Keratinocyte (primary cell): ENCODE measurements around the gene CIB4. TPM values are rescaled to one million over a fixed set of nuclear protein-coding genes. Genes with fewer than 3 reads are reported as not detected.

ENCODE experiments used
- DNase-seq: peaks from one replicate; pipeline ENCODE4 v3.0.0-alpha.2; 2011; ENCODE audit warnings: low read depth, missing footprints, low spot score
- FAIRE-seq: peaks from 2 replicates; lab custom pipeline; 2011; peaks lifted over from hg19 to GRCh38; lab: Jason Lieb, UNC
- H2AFZ ChIP-seq: 2 replicates; pipeline ENCODE4 v1.6.0; 2012; ENCODE audit warnings: low read length, control low read depth, inconsistent platforms; ENCODE audit not compliant: control insufficient read depth
- H3K27ac ChIP-seq: 2 replicates; pipeline ENCODE4 v1.5.1; 2011; ENCODE audit warnings: low read length; ENCODE audit not compliant: control insufficient read depth, insufficient read depth
- H3K27me3 ChIP-seq: 3 replicates; pipeline ENCODE4 v1.6.0; 2011; ENCODE audit warnings: low read length; ENCODE audit not compliant: control insufficient read depth, insufficient read depth; ENCODE audit errors: extremely low read depth
- H3K36me3 ChIP-seq, 2 experiments: 2 replicates in 1 of 2; 3 replicates in 1 of 2; pipeline ENCODE4 v1.5.1; 2011; ENCODE audit warnings: low read length in 2 of 2, mild to moderate bottlenecking in 1 of 2; ENCODE audit not compliant: control insufficient read depth in 2 of 2, insufficient read depth in 2 of 2; ENCODE audit errors: extremely low read depth in 1 of 2
- H3K4me1 ChIP-seq: 3 replicates; pipeline ENCODE4 v1.5.1; 2011; ENCODE audit warnings: low read length; ENCODE audit not compliant: control insufficient read depth, insufficient read depth; ENCODE audit errors: extremely low read depth
- H3K4me2 ChIP-seq: 3 replicates; pipeline ENCODE4 v1.6.0; 2011; ENCODE audit warnings: low read depth, low read length; ENCODE audit not compliant: control insufficient read depth, insufficient read depth; ENCODE audit errors: extremely low read depth
- H3K4me3 ChIP-seq, 3 experiments: fragments of 200-600 bp in 1 of 3; sonication (generic) in 1 of 3; 2 replicates in 2 of 3; 3 replicates in 1 of 3; pipeline ENCODE4 v1.5.1; 2011 to 2016; ENCODE audit warnings: low read length in 3 of 3, mild to moderate bottlenecking in 3 of 3, control low read depth in 2 of 3, inconsistent platforms in 1 of 3, low read depth in 1 of 3, mixed read lengths in 1 of 3, mixed run types in 1 of 3, moderate library complexity in 1 of 3; ENCODE audit not compliant: control insufficient read depth in 2 of 3, insufficient read depth in 2 of 3; ENCODE audit errors: extremely low read depth in 1 of 3
- H3K79me2 ChIP-seq: 2 replicates; pipeline ENCODE4 v1.6.0; 2012; ENCODE audit warnings: low read length; ENCODE audit not compliant: control insufficient read depth, insufficient read depth
- H3K9ac ChIP-seq: 3 replicates; pipeline ENCODE4 v1.6.0; 2011; ENCODE audit warnings: low read length; ENCODE audit not compliant: control insufficient read depth, insufficient read depth; ENCODE audit errors: extremely low read depth
- H3K9me1 ChIP-seq: 3 replicates; pipeline ENCODE4 v1.6.0; 2011; ENCODE audit warnings: low read length; ENCODE audit not compliant: control insufficient read depth, insufficient read depth; ENCODE audit errors: extremely low read depth
- H3K9me3 ChIP-seq: 2 replicates; pipeline ENCODE4 v1.5.1; 2012; ENCODE audit warnings: low read depth, low read length; ENCODE audit not compliant: control insufficient read depth
- H4K20me1 ChIP-seq: 3 replicates; pipeline ENCODE4 v1.6.0; 2011; ENCODE audit warnings: low read length; ENCODE audit not compliant: control insufficient read depth, insufficient read depth; ENCODE audit errors: extremely low read depth
- EZH2 ChIP-seq: IDR thresholded peaks from one replicate; pipeline ENCODE4 v1.6.1; 2012; ENCODE audit warnings: inconsistent platforms, mild to moderate bottlenecking, low read length, moderate library complexity
- dilution Hi-C: fragments of 300-500 bp; cut with MboI; formaldehyde crosslinking; loops from one replicate; pipeline ENCODE4 v1.7.0; 2020; ENCODE audit warnings: low sequenced_read_pairs; ENCODE audit not compliant: extremely low pct_ligation_motif_present
- polyA plus RNA-seq, 5 experiments: library from polyadenylated mRNA; depleted of rRNA in 3 of 5; stranded (reverse) in 3 of 5; stranded (forward) in 1 of 5; unstranded in 1 of 5; fragments of >200 nt; gene quantifications; 1 replicate in 1 of 5; 2 replicates in 3 of 5; 3 replicates in 1 of 5; pipeline versions ENCODE4 v1.2.1 to v1.2.3, GENCODE V29; 2011 to 2012; ENCODE audit warnings: missing spikeins in 2 of 5, low read depth in 1 of 5, low replicate concordance in 1 of 5
- TF ChIP-seq, protein P1 (sequence below), 3 experiments: IDR thresholded peaks in 1 of 3; conservative IDR thresholded peaks in 1 of 3; optimal IDR thresholded peaks in 1 of 3; 2 replicates in 2 of 3; 3 replicates in 1 of 3; pipeline versions ENCODE3 to v1.5.1; 2011; ENCODE audit warnings: low read length in 3 of 3, mild to moderate bottlenecking in 3 of 3, moderate library complexity in 2 of 3, control low read depth in 1 of 3, inconsistent platforms in 1 of 3; ENCODE audit not compliant: insufficient read depth in 2 of 3; ENCODE audit errors: extremely low read depth in 1 of 3

Gene CIB4
- polyA plus RNA-seq, 1 donor (not counting 4 experiments of a cell fraction or from before 2014, with no cell fraction given) = not detected

DNA sequence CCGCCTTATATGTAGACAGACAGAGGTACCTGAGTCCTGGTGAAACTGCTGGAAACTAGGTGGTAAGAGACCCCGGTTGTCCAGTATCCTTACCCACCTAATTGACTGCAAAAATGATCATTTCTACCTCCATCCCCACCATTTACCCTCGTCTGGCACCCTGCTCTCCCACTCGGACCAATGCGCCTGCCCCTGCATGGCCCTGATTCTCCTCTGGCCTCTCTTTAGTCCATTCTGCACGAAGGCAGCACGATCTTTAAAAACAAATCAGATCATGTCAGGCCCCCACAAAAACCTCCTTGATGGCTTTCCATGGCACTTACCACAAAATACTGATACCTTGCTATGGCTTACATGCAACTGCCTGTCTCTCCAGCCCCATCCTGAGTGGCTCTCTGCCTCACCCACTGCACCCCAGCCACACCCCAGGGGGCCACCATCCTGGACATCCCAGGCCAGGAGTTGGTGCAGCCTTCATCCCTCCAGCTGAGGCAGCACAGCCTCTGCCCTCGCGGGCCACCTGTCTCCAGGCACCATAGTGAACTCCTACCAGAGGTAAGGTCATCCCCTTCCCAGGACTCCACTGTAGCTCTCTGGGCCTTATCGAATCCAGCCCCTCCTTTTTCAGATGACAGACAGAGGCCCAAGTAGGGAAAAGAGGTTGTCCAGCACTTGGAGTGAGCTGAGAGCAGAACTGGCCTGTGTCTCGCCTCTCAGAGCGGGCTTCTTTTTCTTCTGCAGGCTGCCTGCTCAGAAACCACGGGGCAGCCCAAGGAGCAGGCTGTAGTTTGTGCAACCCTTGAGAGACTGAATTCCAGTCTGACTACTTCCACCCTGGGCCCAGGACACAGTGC lies 12.3 kb upstream of the CIB4 start:
- Histone ChIP-seq H3K4me1 (no peaks in the 10 kb centered on the region), H2AFZ (no peak overlapping the region), H3K9ac (no peak overlapping the region), H3K27ac (no peak overlapping the region), H3K4me2 (no peak overlapping the region), H3K9me1 (no peaks in the 10 kb centered on the region), H4K20me1 (no peaks in the 10 kb centered on the region), H3K4me3 (no peak overlapping the region), H3K27me3 (peaks cover 25% of the 10 kb centered on the region), H3K79me2 (no peaks in the 10 kb centered on the region), H3K9me3 (no peaks in the 10 kb centered on the region), H3K36me3 (no peaks in the 10 kb centered on the region)
- no peak for DNase-seq
- TF ChIP-seq, protein P1, sequence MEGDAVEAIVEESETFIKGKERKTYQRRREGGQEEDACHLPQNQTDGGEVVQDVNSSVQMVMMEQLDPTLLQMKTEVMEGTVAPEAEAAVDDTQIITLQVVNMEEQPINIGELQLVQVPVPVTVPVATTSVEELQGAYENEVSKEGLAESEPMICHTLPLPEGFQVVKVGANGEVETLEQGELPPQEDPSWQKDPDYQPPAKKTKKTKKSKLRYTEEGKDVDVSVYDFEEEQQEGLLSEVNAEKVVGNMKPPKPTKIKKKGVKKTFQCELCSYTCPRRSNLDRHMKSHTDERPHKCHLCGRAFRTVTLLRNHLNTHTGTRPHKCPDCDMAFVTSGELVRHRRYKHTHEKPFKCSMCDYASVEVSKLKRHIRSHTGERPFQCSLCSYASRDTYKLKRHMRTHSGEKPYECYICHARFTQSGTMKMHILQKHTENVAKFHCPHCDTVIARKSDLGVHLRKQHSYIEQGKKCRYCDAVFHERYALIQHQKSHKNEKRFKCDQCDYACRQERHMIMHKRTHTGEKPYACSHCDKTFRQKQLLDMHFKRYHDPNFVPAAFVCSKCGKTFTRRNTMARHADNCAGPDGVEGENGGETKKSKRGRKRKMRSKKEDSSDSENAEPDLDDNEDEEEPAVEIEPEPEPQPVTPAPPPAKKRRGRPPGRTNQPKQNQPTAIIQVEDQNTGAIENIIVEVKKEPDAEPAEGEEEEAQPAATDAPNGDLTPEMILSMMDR (optimal IDR thresholded peaks at IDR 0.05 in 1 of 3, IDR thresholded peaks at IDR 0.05 in 1 of 3, conservative IDR thresholded peaks at IDR 0.05 in 1 of 3; ENCODE audit: extremely low read depth in 1 of 3, insufficient read depth in 2 of 3, low read length in 3 of 3) = no peak
- TF ChIP-seq EZH2 = no peak
- FAIRE-seq = no peak
- dilution Hi-C loops = no loop called here

DNA sequence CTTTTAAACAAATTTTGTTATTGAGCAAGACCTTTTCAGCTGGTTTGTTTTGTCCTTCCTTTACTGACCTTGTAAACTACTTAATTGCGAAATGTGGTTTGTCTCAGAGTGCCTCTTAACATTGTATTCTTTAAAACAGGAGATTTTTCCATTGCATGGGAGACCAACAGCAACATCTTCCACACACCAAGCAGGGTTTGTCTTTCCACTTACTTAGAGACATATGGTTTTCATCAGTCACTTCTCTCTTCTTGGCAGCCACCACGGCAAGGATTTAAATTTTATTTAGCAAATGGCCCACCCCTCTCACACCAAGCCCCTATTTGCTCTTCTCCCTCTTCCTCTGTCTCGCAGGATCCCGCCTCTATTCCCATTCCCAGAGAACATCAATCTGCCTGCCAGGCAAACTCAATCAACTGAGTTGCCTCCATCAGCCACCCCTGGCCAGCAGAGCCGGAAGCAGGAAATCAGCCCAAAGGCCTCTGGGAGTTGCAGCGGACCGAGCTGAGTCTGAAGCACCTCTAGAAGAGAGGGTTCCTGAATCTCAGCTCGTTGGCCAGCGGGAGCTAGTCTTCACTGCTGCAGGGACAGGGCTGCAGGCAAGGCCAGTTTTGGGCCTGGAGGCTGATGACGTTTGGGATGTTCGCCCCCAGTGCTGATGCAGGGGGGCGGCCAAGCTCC lies 11.3 kb upstream of the CIB4 start:
- Histone ChIP-seq H3K79me2 (no peaks in the 10 kb centered on the region), H3K4me3 (no peak overlapping the region), H3K27ac (no peak overlapping the region), H4K20me1 (no peaks in the 10 kb centered on the region), H2AFZ (no peak overlapping the region), H3K4me1 (no peaks in the 10 kb centered on the region), H3K9me1 (no peaks in the 10 kb centered on the region), H3K9ac (no peak overlapping the region), H3K36me3 (no peaks in the 10 kb centered on the region), H3K27me3 (peaks cover 28% of the 10 kb centered on the region), H3K4me2 (no peak overlapping the region), H3K9me3 (no peaks in the 10 kb centered on the region)
- FAIRE-seq (no peak), DNase-seq (no peak)
- no peak for TF ChIP-seq EZH2
- TF ChIP-seq, protein P1 (optimal IDR thresholded peaks at IDR 0.05 in 1 of 3, IDR thresholded peaks at IDR 0.05 in 1 of 3, conservative IDR thresholded peaks at IDR 0.05 in 1 of 3; ENCODE audit: extremely low read depth in 1 of 3, insufficient read depth in 2 of 3, low read length in 3 of 3) = no peak
- dilution Hi-C loops = no loop called here
